Uterus (tissue), 2 donors: ENCODE data around the gene CERS1.

ENCODE experiments used
- POLR2A ChIP-seq, 2 donors: fragments of 450-650 bp; IDR thresholded peaks; one replicate each; pipeline ENCODE4 v1.6.1; 2016; ENCODE audit warnings: antibody characterized with exemption in 2 of 2, mild to moderate bottlenecking in 1 of 2, moderate library complexity in 1 of 2
- TF ChIP-seq, protein P1 (sequence below), 4 experiments: fragments of 200-600 bp in 2 of 4; fragments of 450-650 bp in 2 of 4; sonication (generic) in 2 of 4; IDR thresholded peaks; one replicate each; pipeline ENCODE4 v1.5.1; 2016 to 2019; ENCODE audit warnings: antibody characterized with exemption in 4 of 4, mild to moderate bottlenecking in 2 of 4, moderate library complexity in 1 of 4

DNA sequence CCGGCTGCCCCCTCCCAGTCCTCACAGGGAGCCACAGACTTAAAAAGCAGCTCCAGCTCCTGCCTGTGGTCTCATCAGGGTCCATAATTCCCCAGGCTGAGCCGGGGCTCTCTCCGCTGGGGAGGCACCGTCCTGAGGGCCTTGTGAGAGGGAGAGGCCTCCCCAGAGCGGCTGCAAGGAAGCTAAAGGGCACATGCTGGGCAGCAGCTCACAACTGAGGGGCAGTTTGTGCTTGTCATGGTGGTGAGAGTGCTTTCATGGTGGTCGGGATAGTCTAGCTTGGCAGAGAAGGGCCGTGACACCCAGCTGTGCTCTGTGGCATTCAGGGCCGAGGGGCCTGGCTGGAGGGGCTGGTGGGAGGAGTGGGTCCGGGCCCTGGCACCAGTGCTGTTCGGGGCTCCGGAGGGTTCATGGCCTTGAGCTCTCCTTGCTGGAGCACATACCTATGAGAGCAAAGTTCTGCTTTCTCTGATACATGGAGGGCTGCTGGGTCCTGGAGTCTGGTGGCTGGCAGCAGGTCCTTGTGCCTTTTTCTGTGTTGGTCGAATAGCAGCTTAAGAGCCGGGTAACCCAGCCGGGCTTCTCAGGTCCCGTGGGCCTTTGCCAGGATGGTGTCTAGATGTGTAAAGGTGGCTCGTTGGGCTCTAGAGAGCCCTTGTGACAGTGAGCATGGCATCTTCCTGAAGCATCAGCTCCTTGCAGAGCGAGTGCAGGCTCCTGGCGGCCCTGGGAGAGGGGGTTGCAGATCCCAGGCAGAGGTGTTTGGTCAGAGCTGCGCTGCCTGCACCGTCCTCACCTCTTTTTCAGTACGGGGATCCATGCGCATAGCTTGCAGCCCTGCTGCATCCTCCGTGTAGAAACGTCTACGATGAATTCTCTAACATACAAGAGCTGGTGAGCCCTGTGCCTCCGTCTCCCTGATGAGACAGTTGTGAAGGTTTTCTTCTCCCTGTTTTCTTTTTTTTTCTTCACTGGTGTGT lies 55.4 kb downstream of the CERS1 start:
- TF ChIP-seq, protein P1, sequence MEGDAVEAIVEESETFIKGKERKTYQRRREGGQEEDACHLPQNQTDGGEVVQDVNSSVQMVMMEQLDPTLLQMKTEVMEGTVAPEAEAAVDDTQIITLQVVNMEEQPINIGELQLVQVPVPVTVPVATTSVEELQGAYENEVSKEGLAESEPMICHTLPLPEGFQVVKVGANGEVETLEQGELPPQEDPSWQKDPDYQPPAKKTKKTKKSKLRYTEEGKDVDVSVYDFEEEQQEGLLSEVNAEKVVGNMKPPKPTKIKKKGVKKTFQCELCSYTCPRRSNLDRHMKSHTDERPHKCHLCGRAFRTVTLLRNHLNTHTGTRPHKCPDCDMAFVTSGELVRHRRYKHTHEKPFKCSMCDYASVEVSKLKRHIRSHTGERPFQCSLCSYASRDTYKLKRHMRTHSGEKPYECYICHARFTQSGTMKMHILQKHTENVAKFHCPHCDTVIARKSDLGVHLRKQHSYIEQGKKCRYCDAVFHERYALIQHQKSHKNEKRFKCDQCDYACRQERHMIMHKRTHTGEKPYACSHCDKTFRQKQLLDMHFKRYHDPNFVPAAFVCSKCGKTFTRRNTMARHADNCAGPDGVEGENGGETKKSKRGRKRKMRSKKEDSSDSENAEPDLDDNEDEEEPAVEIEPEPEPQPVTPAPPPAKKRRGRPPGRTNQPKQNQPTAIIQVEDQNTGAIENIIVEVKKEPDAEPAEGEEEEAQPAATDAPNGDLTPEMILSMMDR (IDR thresholded peaks at IDR 0.05) = no peak
- TF ChIP-seq POLR2A (IDR thresholded peaks at IDR 0.05) = no peak
